Kidney epithelial cell (primary cell): ENCODE results near the gene NOTCH2. TPM values are rescaled to one million over a fixed set of nuclear protein-coding genes. Genes with fewer than 3 reads are reported as not detected.
"Not testable (repeated sequence)": the region's sequence is repeated elsewhere in the genome, so short reads cannot be mapped to it uniquely, and the experiment has no call there.

Experiments
- DNase-seq: peaks from one replicate; pipeline ENCODE4 v3.0.0-alpha.2; 2010; ENCODE audit warnings: low read depth
- H3K27me3 ChIP-seq: 2 replicates; pipeline ENCODE4 v1.6.0; 2011; ENCODE audit warnings: low read length; ENCODE audit not compliant: control insufficient read depth, insufficient read depth
- H3K36me3 ChIP-seq: 2 replicates; pipeline ENCODE4 v1.5.1; 2011; ENCODE audit warnings: low read length; ENCODE audit not compliant: control insufficient read depth, insufficient read depth
- H3K4me3 ChIP-seq: 2 replicates; pipeline ENCODE4 v1.5.1; 2011; ENCODE audit warnings: low read depth, mild to moderate bottlenecking, control low read depth, low read length
- CTCF ChIP-seq: IDR thresholded peaks from 2 replicates; pipeline ENCODE4 v1.5.1; 2011; ENCODE audit warnings: mild to moderate bottlenecking, moderate library complexity, low read length, control low read depth, inconsistent platforms; ENCODE audit not compliant: insufficient read depth, poor library complexity, severe bottlenecking
- total RNA-seq: library from RNA; depleted of rRNA; stranded (reverse); fragments of >200 nt; gene quantifications from 2 replicates; pipeline ENCODE4 v1.2.3, GENCODE V29; 2015

The NOTCH2 gene
- total RNA-seq, 1 donor from 2014 or later, result 136 TPM

- not testable (repeated sequence) for DNase-seq, H3K27me3 ChIP-seq, H3K4me3 ChIP-seq, H3K36me3 ChIP-seq
Observed at GRCh38 chr1:119996731-119997312, 72.6 kb downstream of the NOTCH2 start.

GRCh38 chr1:119995975-119996374 is 73.5 kb downstream of the NOTCH2 start:
- DNase-seq, H3K27me3 ChIP-seq, H3K36me3 ChIP-seq, H3K4me3 ChIP-seq: not testable (repeated sequence)

GRCh38 chr1:119988306-119989062 is 81.0 kb downstream of the NOTCH2 start:
- no peak for TF ChIP-seq CTCF
- no peaks in the 10 kb centered on the region for H3K27me3 ChIP-seq
- no peak overlapping the region for H3K4me3 ChIP-seq
- H3K36me3 ChIP-seq, result no peaks in the 10 kb centered on the region
- DNase-seq, result no peak

GRCh38 chr1:119987686-119988085 is 81.8 kb downstream of the NOTCH2 start:
- no peaks in the 10 kb centered on the region for H3K27me3 ChIP-seq
- no peak for TF ChIP-seq CTCF
- DNase-seq, result no peak
- no peaks in the 10 kb centered on the region for H3K36me3 ChIP-seq
- no peak overlapping the region for H3K4me3 ChIP-seq

- no peak for TF ChIP-seq CTCF
- peak; percentile 89 for DNase-seq
Observed at GRCh38 chr1:119987112-119987511, 82.3 kb downstream of the NOTCH2 start.

GRCh38 chr1:119986007-119986497 is 83.4 kb downstream of the NOTCH2 start:
- Histone ChIP-seq H3K36me3 (no peaks in the 10 kb centered on the region), H3K4me3 (no peak overlapping the region), H3K27me3 (no peaks in the 10 kb centered on the region)
- no peak for TF ChIP-seq CTCF
- DNase-seq, result no peak

More at GRCh38 chr1:119987112-119987511, 82.3 kb downstream of the NOTCH2 start:
- H3K27me3 ChIP-seq, result no peaks in the 10 kb centered on the region
- no peaks in the 10 kb centered on the region for H3K36me3 ChIP-seq
- no peak overlapping the region for H3K4me3 ChIP-seq

- Histone ChIP-seq H3K36me3 (no peaks in the 10 kb centered on the region), H3K27me3 (no peaks in the 10 kb centered on the region), H3K4me3 (no peak overlapping the region)
- TF ChIP-seq CTCF, result no peak
- no peak for DNase-seq
Observed at GRCh38 chr1:119984771-119985170, 84.7 kb downstream of the NOTCH2 start.
